Suprapubic skin (tissue), 4 donors: ENCODE data around the gene DAAM1. TPM values are rescaled to one million over a fixed set of nuclear protein-coding genes. Genes with fewer than 3 reads are reported as not detected.

ENCODE experiments used
- DNase-seq, 2 donors: peaks; one replicate each; pipeline ENCODE4 v3.0.0-alpha.2; 2019; ENCODE audit warnings: low spot score in 2 of 2
- H3K27ac ChIP-seq: fragments of 200-600 bp; sonication (generic); one replicate; pipeline ENCODE4 v1.5.1; 2019
- H3K27me3 ChIP-seq: fragments of 200-600 bp; sonication (generic); one replicate; pipeline ENCODE4 v1.5.1; 2019
- H3K36me3 ChIP-seq: fragments of 200-600 bp; sonication (generic); one replicate; pipeline ENCODE4 v1.5.1; 2019
- H3K4me1 ChIP-seq: fragments of 200-600 bp; sonication (generic); one replicate; pipeline ENCODE4 v1.5.1; 2019
- H3K4me3 ChIP-seq: fragments of 200-600 bp; sonication (generic); one replicate; pipeline ENCODE4 v1.5.1; 2019; ENCODE audit warnings: mild to moderate bottlenecking
- H3K9me3 ChIP-seq: fragments of 200-600 bp; sonication (generic); one replicate; pipeline ENCODE4 v1.5.1; 2019
- EP300 ChIP-seq: sonication (generic); formaldehyde crosslinking; IDR thresholded peaks from one replicate; pipeline ENCODE4 v1.6.1; 2017; ENCODE audit warnings: antibody characterized with exemption
- POLR2A ChIP-seq, 2 donors: fragments of 450-650 bp; IDR thresholded peaks; one replicate each; pipeline ENCODE4 v1.6.1; 2017; ENCODE audit warnings: antibody characterized with exemption in 2 of 2, mild to moderate bottlenecking in 2 of 2, moderate library complexity in 2 of 2
- POLR2AphosphoS5 ChIP-seq, 3 donors: sonication (generic); formaldehyde crosslinking; IDR thresholded peaks; one replicate each; pipeline ENCODE4 v1.6.1; 2017; ENCODE audit warnings: antibody characterized with exemption in 3 of 3
- WGBS: methylation state at CpG from one replicate; pipeline ENCODE4 v1.1.5; 2018; 5-methylcytosine and 5-hydroxymethylcytosine counted together
- total RNA-seq, 4 donors: library from RNA; depleted of rRNA; stranded (reverse); fragments of >200 nt; gene quantifications; one replicate each; pipeline ENCODE4 v1.1.0, GENCODE V29; 2016
- TF ChIP-seq, protein P1 (sequence below), 2 donors: fragments of 200-600 bp in 1 of 2; fragments of 450-650 bp in 1 of 2; sonication (generic) in 1 of 2; IDR thresholded peaks; one replicate each; pipeline ENCODE4 v1.5.1; 2016 to 2019; ENCODE audit warnings: antibody characterized with exemption in 2 of 2, mild to moderate bottlenecking in 1 of 2, moderate library complexity in 1 of 2

DAAM1 gene
- total RNA-seq, 4 donors from 2014 or later = 103 to 196 (median 171) TPM

DNA sequence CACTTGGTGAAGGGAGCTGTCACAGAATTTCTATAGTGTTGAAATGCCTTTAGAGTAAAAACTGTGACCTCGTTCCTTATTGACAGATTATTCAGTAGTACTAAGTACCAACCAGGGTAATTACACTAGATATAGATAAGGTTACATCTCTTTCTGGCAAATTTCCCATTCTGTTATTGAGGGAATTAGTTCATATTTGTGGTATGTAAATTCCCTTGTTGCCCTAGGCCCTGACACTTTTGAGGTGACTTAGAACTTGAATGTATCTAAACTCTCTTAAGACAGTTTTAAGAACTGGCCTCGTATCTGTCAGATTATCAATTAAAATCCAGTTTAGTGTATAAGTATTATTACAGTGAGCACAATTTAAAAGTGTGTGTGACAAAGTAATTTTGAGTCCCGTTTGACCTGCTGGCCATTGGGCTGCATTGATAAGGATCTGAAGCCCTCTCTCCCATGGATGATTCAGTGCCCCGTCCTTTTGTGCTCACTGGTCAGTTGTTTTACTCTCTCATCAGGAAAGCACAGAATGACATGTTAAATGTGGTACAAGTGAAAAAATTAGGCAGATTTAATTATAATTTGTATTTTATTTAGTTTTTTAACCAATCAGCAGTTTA is 153.5 kb downstream of the DAAM1 start:
- TF ChIP-seq POLR2AphosphoS5 (IDR thresholded peaks at IDR 0.05) = no peak
- TF ChIP-seq, protein P1, sequence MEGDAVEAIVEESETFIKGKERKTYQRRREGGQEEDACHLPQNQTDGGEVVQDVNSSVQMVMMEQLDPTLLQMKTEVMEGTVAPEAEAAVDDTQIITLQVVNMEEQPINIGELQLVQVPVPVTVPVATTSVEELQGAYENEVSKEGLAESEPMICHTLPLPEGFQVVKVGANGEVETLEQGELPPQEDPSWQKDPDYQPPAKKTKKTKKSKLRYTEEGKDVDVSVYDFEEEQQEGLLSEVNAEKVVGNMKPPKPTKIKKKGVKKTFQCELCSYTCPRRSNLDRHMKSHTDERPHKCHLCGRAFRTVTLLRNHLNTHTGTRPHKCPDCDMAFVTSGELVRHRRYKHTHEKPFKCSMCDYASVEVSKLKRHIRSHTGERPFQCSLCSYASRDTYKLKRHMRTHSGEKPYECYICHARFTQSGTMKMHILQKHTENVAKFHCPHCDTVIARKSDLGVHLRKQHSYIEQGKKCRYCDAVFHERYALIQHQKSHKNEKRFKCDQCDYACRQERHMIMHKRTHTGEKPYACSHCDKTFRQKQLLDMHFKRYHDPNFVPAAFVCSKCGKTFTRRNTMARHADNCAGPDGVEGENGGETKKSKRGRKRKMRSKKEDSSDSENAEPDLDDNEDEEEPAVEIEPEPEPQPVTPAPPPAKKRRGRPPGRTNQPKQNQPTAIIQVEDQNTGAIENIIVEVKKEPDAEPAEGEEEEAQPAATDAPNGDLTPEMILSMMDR (IDR thresholded peaks at IDR 0.05) = no peak
- no peak for TF ChIP-seq POLR2A (IDR thresholded peaks at IDR 0.05)
- no peak for TF ChIP-seq EP300
- Histone ChIP-seq H3K27me3 (no peaks in the 10 kb centered on the region), H3K4me3 (no peak overlapping the region), H3K9me3 (no peaks in the 10 kb centered on the region), H3K36me3 (no peaks in the 10 kb centered on the region), H3K27ac (no peak overlapping the region), H3K4me1 (peaks cover 31% of the 10 kb centered on the region)
- WGBS = 67% methylated on average over 4 of the region's 4 CpGs
- no peak for DNase-seq

DNA sequence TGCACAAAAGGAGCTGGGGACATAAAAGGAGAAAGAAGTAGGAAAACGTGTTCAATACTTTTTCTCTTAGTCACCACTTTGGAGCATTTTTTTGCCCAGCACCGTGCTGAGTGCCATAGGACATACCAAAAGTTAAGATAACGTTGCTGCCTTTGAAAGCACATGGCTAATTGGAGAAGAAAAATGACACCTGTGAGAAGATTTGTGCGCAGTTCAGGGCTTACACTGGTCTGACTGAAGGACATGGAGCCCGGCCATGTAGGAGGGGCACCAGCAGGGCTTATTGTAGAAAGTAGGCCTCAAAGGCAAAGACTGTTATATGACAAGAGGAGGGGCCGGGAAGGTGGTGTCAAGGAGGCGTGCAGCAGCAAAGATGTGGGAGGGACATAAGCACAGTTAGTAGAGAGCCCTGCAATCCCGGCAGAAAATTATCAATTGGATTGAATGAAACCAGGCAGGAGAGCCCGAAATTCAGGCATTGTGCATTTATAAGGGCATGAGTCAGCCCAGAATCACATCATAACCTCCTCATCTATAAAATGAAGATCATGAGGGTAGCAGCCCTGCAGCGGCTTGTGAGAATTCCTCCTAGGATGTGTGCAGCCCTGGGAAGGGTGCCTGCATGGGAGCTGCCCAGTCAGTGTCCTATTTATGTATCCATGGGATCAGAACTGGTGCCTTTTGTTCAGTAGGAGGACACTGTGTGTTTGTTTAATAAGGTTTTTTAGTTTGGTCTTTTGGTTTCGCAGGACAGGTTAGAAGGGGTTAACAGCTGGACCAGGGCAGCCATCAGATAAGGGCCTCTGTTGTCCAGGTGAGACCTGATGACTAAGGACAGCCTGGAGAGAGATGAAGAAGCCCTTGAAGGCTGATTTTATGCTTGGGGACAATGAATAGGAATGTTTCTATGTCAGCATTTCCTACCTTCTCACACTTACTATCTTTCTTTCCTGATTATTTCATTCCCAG is 154.3 kb downstream of the DAAM1 start:
- Histone ChIP-seq H3K36me3 (peaks cover 2% of the 10 kb centered on the region), H3K4me1 (peaks cover 23% of the 10 kb centered on the region), H3K27me3 (no peaks in the 10 kb centered on the region), H3K27ac (no peak overlapping the region), H3K4me3 (no peak overlapping the region), H3K9me3 (no peaks in the 10 kb centered on the region)
- 59% methylated on average over 11 of the region's 11 CpGs for WGBS
- no peak for DNase-seq
- TF ChIP-seq, protein P1 (IDR thresholded peaks at IDR 0.05) = no peak
- TF ChIP-seq EP300 = no peak
- no peak for TF ChIP-seq POLR2A (IDR thresholded peaks at IDR 0.05)
- TF ChIP-seq POLR2AphosphoS5 (IDR thresholded peaks at IDR 0.05) = no peak

DNA sequence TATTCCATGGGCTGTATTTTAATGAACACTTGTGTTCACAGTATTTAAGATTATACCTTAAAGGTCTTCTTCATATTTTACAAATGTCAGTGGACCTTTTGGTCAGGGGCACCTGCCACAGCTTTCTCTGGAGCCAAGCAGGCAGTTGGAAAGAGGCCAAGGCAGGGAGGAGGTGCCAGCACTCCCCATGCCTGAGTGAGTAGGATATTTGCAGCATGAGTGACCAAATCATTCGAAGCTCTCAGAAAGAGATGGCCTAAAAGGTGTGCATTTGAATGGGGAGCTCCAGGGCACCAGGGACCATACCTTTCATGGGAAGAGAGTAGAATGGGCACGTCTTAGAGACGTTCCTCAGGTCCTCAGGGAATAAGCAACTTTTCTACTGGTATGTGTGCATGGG is 155.1 kb downstream of the DAAM1 start:
- Histone ChIP-seq H3K36me3 (peaks cover 7% of the 10 kb centered on the region), H3K27ac (no peak overlapping the region), H3K9me3 (no peaks in the 10 kb centered on the region), H3K4me3 (no peak overlapping the region), H3K4me1 (peaks cover 16% of the 10 kb centered on the region), H3K27me3 (no peaks in the 10 kb centered on the region)
- no peak for DNase-seq
- WGBS = 56% methylated on average over 3 of the region's 3 CpGs
- TF ChIP-seq, protein P1 (IDR thresholded peaks at IDR 0.05) = no peak
- TF ChIP-seq POLR2AphosphoS5 (IDR thresholded peaks at IDR 0.05) = no peak

DNA sequence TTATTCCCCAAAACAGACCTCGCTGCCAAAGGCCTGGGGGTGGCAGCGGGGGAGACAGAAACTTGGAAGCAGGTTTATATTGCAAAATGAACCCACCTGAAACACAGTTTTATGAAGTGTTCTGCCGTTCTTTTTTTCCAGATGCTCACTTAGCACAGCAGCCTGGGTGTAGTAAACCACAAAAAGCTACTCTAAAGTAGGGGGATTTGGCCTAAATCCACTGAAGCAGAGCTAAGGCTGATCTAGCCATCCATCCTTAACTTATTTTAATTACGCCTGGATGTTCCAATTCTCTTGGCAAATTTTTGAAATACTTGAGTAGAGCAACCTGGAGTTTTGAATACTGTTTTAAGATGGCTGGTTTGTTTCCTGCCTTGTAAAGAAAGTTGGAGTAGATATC is 155.5 kb downstream of the DAAM1 start:
- Histone ChIP-seq H3K27me3 (no peaks in the 10 kb centered on the region), H3K4me3 (no peak overlapping the region), H3K27ac (no peak overlapping the region), H3K4me1 (peaks cover 16% of the 10 kb centered on the region), H3K9me3 (no peaks in the 10 kb centered on the region), H3K36me3 (peaks cover 7% of the 10 kb centered on the region)
- TF ChIP-seq POLR2AphosphoS5 (IDR thresholded peaks at IDR 0.05) = no peak
- DNase-seq = no peak
- 63% methylated on average over 4 of the region's 4 CpGs for WGBS

DNA sequence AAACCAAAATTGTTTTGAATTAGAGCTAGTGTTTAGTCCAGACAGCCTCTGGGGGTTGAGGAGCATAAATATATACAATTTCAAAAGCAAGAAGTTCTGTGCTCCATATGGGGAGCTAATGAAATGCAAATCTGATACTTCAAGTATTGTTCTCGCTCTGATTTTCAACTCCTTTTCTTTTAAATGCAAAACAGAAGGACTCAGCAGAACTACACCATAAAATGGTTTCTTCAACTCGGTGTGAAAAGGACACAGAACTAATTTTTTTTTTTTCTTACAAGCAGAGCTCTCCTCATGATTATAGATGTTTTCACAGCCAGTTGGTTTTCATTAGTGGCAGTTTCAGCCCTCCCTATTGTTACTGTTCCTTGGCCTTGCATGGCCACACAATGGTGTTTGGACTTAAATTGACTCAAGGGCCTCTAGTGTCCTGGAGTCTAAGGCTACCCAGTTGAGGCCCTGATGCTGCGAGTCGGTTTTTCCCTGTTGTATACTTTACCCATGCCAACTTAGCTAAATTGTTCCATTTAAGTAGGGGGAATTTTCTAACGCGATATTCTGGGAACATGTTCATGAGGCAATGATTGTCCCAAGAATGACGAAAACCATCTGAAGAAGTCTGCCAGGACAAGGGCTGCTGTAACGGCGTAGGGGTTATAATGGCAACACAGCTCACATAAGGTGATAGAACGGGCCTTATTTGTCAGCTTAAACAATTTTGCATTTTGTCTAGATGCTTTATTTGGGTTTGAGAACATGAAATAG is 156.4 kb downstream of the DAAM1 start:
- TF ChIP-seq EP300 = no peak
- TF ChIP-seq, protein P1 (IDR thresholded peaks at IDR 0.05) = no peak
- no peak for TF ChIP-seq POLR2A (IDR thresholded peaks at IDR 0.05)
- TF ChIP-seq POLR2AphosphoS5 (IDR thresholded peaks at IDR 0.05) = no peak
- no peak overlapping the region for H3K27ac ChIP-seq
- H3K4me3 ChIP-seq = no peak overlapping the region
- no peaks in the 10 kb centered on the region for H3K27me3 ChIP-seq
- H3K36me3 ChIP-seq = peaks cover 13% of the 10 kb centered on the region
- no peaks in the 10 kb centered on the region for H3K9me3 ChIP-seq
- no peak for DNase-seq
- WGBS = 75% methylated on average over 10 of the region's 10 CpGs
- H3K4me1 ChIP-seq = peaks cover 16% of the 10 kb centered on the region
